Brain pericyte (primary cell): Measurements from ENCODE around the gene TRH.
"Not testable (repeated sequence)": the region's sequence is repeated elsewhere in the genome, so short reads cannot be mapped to it uniquely, and the experiment has no call there.

Experiments used
- DNase-seq: peaks from one replicate; pipeline ENCODE4 v3.0.0-alpha.2; 2012; ENCODE audit warnings: low read depth, low spot score

TRH gene

DNA sequence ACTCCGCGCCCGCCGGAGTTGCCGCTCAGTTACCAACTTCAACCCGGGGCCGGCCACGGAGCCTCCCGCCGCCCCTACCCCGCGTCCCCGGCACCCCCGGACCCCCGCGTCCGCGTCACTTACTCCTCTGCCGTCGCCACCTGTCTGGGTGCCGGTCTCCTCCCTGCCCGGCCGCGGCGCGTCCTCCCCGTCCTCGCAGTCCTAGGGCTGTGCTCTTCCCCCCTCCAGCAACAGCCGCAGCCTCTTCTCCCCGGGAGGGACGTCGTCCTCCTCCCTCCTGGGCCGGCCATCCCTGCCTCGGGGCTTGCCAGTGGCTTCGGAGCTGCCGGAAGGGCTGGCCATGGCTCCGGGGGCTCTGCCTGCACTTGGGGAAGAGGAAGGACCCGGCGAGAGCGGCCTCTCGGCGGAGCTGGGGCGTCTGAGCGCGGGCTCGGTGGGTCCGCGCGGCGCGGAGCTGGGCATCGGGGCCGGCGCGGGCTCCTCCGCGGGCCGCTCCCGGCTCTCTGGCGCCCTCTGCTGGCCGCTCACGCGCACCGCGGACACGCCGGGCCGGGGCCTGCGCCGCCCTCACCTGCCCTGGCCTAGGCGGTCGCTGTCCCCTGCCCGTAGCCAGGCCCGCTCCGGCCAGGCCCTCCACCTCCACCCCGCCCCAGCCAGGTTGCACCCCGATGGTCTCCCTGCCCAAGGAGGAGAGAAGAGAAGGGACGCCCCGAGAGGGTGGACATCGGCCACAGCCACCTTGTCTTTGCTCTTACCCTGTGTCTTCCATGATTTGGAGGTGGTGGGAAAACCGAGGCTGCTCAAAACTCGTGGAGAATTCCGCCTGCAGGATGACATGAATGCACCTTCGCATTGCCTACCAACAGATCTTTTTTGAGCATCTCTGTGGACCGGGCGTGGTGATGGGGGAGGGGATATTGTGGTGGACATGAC, 28.4 kb downstream of the TRH start:
- DNase-seq, result not testable (repeated sequence)

DNA sequence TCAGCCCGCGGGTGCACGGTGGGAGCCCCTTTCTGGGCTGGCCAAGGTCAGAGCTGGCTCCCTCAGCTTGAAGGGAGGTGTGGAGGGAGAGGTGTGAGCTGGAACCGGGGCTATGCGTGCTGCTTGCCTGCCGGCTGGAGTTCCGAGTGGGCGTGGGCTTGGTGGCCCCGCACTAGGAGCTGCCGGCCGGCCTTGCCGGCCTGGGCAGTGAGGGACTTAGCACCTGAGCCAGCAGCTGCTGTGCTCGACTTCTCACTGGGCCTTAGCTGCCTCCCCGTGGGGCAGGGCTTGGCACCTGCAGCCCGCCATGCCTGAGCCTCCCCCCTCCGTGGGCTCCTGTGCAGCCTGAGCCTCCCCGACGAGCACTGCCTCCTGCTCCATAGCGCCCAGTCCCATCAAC, 36.0 kb downstream of the TRH start:
- no peak for DNase-seq

DNA sequence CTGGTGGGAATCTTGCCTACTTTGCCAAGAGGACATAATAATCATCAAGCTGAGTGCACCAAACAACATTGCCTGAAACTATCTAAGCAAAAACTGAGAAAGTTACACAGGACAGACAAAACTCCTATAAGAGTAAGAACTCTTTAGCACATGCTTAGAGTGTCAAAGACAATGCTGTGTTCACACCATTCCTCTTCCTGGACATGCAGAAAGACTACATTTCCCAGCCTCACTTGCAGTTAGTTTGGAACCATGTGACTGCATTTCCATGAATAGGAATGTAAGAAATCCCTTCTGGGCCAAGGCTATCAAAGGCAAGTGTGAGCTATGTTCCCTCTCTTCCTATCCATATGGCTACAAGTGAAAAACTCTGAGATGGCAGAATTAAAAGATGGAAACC, 37.6 kb downstream of the TRH start:
- DNase-seq, result not testable (repeated sequence)

DNA sequence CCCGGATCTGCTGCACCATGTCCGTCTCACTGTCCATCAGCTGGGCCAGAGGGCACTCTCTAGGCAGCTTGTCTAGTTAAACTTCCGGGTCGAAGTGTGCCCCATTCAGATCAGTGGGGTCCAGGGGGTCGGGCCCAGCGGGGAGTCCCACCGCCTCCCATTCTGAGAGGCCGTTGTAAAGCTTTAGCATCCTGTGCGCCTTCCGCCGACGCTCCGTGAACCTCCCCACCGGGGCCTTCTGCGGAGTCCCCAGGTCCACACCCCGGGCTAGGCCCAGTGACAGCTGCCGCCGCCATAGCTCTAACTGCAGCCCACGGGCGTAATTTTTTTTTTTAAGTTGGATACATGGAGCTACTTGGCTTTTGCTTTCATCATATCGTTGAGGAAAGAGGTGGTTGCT, 38.7 kb downstream of the TRH start:
- DNase-seq, result not testable (repeated sequence)

DNA sequence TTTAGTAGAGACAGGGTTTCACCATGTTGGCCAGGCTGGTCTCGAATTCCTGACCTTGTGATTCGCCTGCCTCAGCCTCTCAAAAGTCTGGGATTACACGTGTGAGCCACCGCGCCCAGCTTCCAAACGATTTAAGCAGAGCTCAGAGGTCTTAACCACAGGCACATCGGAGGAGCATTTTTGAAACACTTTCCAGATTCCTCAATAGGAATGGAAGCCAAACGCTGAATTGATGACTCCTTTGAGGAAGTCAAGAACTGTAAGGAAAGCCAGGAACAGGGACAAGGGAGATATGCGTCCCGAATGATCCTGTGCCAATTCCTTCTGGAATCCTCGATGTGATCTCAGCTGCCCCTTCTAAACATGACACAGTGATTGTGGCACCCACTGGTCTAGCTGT, 40.0 kb downstream of the TRH start:
- no peak for DNase-seq

DNA sequence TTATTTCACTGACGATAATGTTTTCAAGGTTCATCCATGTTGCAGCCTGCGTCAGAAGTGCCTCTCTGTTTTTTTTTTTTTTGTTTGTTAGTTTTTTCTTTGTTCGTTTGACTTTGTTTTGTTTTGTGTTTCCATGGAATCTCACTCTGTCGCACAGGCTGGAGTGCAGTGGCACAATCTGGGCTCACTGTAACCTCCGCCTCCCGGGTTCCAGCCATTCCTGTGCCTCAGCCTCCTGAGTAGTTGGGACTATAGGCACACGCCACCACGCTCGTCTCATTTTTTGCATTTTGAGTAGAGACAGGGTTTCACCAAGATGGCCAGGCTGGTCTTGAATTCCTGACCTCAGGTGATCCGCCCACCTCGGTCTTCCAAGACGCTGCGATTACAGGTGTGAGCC, 43.1 kb downstream of the TRH start:
- not testable (repeated sequence) for DNase-seq

DNA sequence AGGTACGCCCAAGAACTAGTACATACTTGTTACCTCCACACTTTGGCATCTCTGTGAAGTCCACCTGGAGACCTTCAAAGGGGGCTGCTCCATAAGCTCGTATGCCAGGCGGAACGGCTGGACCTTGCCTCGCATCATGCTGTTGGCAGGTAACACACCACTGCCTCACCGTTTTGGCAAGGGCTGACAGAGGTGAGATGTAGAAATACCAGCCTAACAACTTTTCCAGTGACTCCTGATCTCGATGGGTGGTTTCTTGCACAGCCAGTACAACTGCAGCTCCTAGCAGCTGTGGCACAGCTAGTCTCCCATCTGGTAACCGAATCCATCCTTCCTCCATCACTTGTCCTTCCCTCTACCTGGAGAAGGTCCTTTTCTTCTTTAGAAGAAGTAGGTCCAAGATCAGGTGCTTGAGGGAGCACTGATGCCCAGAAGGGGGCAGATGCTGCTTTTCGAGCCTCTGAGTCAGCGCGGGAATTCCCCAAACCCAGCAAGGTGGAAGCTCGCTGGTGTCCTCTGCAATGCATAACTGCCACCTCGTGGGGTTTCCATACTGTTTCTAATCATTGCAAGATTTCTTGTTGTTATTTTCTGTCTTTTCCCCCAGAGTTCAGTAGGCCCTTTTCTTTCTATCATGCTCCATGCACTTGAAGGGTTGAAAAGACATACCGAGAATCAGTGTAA, 51.8 kb downstream of the TRH start:
- DNase-seq, result not testable (repeated sequence)

DNA sequence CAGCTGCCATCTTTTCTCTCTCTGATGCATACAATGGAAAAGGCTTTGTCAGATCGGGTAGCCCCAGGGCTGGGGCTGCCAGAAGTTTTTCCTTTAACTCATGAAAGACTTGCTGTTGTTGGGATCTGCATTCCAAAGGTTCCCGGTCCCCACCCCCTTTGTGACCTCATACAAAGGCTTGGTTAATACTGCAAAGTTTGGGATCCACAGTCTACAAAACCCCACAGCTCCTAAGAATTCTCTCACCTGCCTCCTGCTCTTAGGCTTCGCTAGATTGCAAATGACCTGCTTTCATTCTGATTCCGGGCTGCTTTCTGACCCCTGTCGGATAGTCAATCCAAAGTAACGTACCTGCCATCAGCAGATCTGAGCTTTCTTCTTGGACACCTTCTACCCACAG, 52.9 kb downstream of the TRH start:
- not testable (repeated sequence) for DNase-seq
